Measurements from ENCODE around the gene INPP5D.

INPP5D gene

DNA sequence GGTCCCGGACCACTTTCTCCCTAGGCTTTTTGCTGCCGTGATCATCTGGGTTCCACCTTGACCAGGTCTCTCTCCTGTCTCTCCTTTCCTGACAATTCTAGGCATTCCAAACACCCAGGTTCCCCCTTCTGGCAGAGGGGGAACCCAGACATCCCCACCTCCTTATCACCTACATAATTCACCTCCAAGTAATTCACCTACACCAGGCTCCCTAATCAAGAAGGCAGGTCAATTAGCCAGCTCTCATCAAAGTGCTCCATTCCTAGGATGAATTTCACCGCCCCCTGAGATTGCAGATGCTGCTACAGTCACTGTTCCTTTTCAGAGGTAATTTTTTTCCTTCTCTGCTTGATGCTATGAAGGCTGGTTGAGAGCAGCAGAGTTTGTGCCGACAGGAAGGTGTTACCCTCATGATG lies 149.0 kb downstream of the INPP5D start:
- no peaks in the 10 kb centered on the region for H3K27me3 ChIP-seq
- no peaks in the 10 kb centered on the region for H3K4me1 ChIP-seq
- H3K4me3 ChIP-seq (ENCODE audit: low read depth, low read length) = no peak overlapping the region
- no peak for DNase-seq
- no peak for TF ChIP-seq CTCF (IDR thresholded peaks at IDR 0.05; ENCODE audit: low read depth, low read length)
- H3K36me3 ChIP-seq = no peaks in the 10 kb centered on the region
- H3K9me3 ChIP-seq = no peaks in the 10 kb centered on the region

DNA sequence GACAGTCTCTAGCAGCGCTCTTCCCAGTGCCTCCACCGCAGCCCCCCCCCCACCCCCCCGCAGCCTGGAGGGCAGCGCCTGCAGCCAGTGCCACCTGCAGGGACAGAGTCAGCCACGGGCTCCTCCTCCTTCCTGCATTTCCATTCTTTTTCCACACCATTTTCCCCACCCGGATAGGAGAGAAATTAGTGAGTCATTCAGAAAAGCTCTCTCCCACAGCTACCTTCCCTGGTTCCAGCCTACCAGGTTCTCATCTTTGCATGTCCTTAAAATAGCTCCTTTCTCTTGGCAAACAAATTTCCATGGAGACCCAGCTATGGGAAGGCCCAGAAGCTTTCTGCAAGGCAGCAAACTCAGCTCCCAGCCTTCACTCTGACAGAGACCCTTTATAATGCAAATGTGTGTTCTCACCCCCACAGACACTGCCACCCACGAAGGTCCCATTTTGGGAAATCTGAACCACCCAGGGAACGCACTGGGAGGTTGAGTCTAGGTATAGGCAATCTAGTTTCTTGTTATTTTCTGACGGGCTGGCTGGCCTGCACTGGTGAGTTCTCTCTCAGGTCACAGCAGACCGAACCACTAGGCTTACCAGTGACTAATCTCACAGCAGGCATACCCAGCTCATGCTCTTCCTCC lies 149.5 kb downstream of the INPP5D start:
- H3K4me3 ChIP-seq (ENCODE audit: low read depth, low read length) = no peak overlapping the region
- H3K27me3 ChIP-seq = no peaks in the 10 kb centered on the region
- H3K4me1 ChIP-seq = no peaks in the 10 kb centered on the region
- H3K36me3 ChIP-seq = no peaks in the 10 kb centered on the region
- TF ChIP-seq CTCF (IDR thresholded peaks at IDR 0.05; ENCODE audit: low read depth, low read length) = no peak
- H3K9me3 ChIP-seq = no peaks in the 10 kb centered on the region
- no peak for DNase-seq

DNA sequence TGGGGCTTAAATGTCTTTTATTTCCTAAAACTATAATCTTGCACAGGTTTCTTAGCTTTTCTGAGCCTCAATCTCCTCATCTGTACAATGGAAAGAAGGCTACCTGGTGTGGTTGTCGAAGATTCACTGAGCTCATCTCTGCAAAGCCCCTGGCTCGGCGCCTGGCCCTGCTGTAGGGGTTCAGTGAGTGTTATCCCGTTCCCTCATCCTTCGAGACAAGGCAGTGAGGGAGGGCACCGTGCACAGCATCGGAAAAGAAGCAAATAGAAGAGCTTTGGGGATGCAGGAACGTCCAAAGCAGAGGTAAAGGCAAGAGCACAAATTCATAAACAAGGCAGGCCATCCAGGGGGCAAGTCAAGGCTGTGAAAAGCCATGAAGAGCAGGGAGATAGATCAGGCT lies 150.1 kb downstream of the INPP5D start:
- no peak for DNase-seq
- H3K4me1 ChIP-seq = no peaks in the 10 kb centered on the region
- no peak for TF ChIP-seq CTCF (IDR thresholded peaks at IDR 0.05; ENCODE audit: low read depth, low read length)
- H3K36me3 ChIP-seq = no peaks in the 10 kb centered on the region
- H3K4me3 ChIP-seq (ENCODE audit: low read depth, low read length) = no peak overlapping the region
- H3K27me3 ChIP-seq = no peaks in the 10 kb centered on the region
- H3K9me3 ChIP-seq = no peaks in the 10 kb centered on the region

GRCh38 chr2:233210843-233211547 lies 150.9 kb downstream of the INPP5D start:
- H3K36me3 ChIP-seq = no peaks in the 10 kb centered on the region
- H3K27me3 ChIP-seq = no peaks in the 10 kb centered on the region
- no peak overlapping the region for H3K4me3 ChIP-seq (ENCODE audit: low read depth, low read length)
- DNase-seq = no peak
- no peaks in the 10 kb centered on the region for H3K9me3 ChIP-seq
- TF ChIP-seq CTCF (IDR thresholded peaks at IDR 0.05; ENCODE audit: low read depth, low read length) = no peak
- H3K4me1 ChIP-seq = no peaks in the 10 kb centered on the region

GRCh38 chr2:233211548-233211895 lies 151.4 kb downstream of the INPP5D start:
- Histone ChIP-seq H3K4me1 (no peaks in the 10 kb centered on the region), H3K4me3 (ENCODE audit: low read depth, low read length) (no peak overlapping the region), H3K27me3 (no peaks in the 10 kb centered on the region), H3K36me3 (no peaks in the 10 kb centered on the region), H3K9me3 (no peaks in the 10 kb centered on the region)
- TF ChIP-seq CTCF (IDR thresholded peaks at IDR 0.05; ENCODE audit: low read depth, low read length) = no peak
- no peak for DNase-seq

- H3K36me3 ChIP-seq = no peaks in the 10 kb centered on the region
- no peaks in the 10 kb centered on the region for H3K4me1 ChIP-seq
- no peak for TF ChIP-seq CTCF (IDR thresholded peaks at IDR 0.05; ENCODE audit: low read depth, low read length)
- no peak for DNase-seq
- H3K9me3 ChIP-seq = no peaks in the 10 kb centered on the region
- no peaks in the 10 kb centered on the region for H3K27me3 ChIP-seq
- H3K4me3 ChIP-seq (ENCODE audit: low read depth, low read length) = no peak overlapping the region
These were observed 152.9 kb downstream of the INPP5D start for GRCh38 chr2:233213011-233213410.

Data from BE2C (cell line).